SU-DHL-6 (cell line): ENCODE results near the gene STIP1.

ENCODE experiments used
- H2AFZ ChIP-seq: fragments of 200-600 bp; sonication (generic); 2 replicates; pipeline ENCODE4 v1.6.1; 2014; ENCODE audit warnings: low read depth, mild to moderate bottlenecking, moderate library complexity, mixed read lengths, antibody characterized with exemption, low read length; ENCODE audit not compliant: severe bottlenecking
- H3F3A ChIP-seq: fragments of 200-600 bp; shearing (Covaris generic); 2 replicates; pipeline ENCODE4 v1.6.0; 2016; ENCODE audit warnings: antibody characterized with exemption, mild to moderate bottlenecking; ENCODE audit not compliant: insufficient read depth
- H3K27ac ChIP-seq: fragments of 200-600 bp; sonication (generic); 2 replicates; pipeline ENCODE4 v1.5.1; 2016; ENCODE audit warnings: low read depth, mild to moderate bottlenecking, low read length, moderate library complexity, mixed read lengths
- H3K27me3 ChIP-seq: fragments of 200-600 bp; sonication (generic), shearing (Covaris generic); 2 replicates; pipeline ENCODE4 v1.6.0; 2014; ENCODE audit warnings: mild to moderate bottlenecking, low read length
- H3K36me3 ChIP-seq: fragments of 200-600 bp; sonication (generic); 2 replicates; pipeline ENCODE4 v1.6.1; 2014; ENCODE audit warnings: mild to moderate bottlenecking, low read length, mixed read lengths
- H3K4me2 ChIP-seq: fragments of 300-600, 200-600 bp; shearing (Covaris generic), sonication (generic); 2 replicates; pipeline ENCODE4 v1.6.0; 2014; ENCODE audit warnings: low read length, low read depth, mild to moderate bottlenecking; ENCODE audit not compliant: poor library complexity, severe bottlenecking
- H3K4me3 ChIP-seq: fragments of 200-600 bp; sonication (generic); 2 replicates; pipeline ENCODE4 v1.5.1; 2014; ENCODE audit warnings: antibody characterized with exemption, low read length, mild to moderate bottlenecking, mixed read lengths; ENCODE audit not compliant: insufficient read depth, poor library complexity, severe bottlenecking
- H3K79me2 ChIP-seq: fragments of 200-600 bp; sonication (generic); 2 replicates; pipeline ENCODE4 v1.6.1; 2014; ENCODE audit warnings: mild to moderate bottlenecking, low read length, moderate library complexity; ENCODE audit not compliant: insufficient read depth
- H3K9ac ChIP-seq: fragments of 200-600 bp; sonication (generic); 2 replicates; pipeline ENCODE4 v1.7.0; 2014; ENCODE audit warnings: mild to moderate bottlenecking, low read length
- H3K9me2 ChIP-seq: fragments of 200-600 bp; sonication (generic); replicated peaks from 2 replicates; pipeline ENCODE4 v1.6.1; 2014; ENCODE audit warnings: low read length; ENCODE audit not compliant: insufficient read depth
- H3K9me3 ChIP-seq: fragments of 200-600 bp; sonication (generic); 2 replicates; pipeline ENCODE4 v1.6.1; 2014; ENCODE audit warnings: low read length, mixed read lengths; ENCODE audit not compliant: insufficient read depth
- H4K20me1 ChIP-seq: fragments of 200-600 bp; sonication (generic); 2 replicates; pipeline ENCODE4 v1.6.1; 2014; ENCODE audit warnings: low read depth, mild to moderate bottlenecking, antibody characterized with exemption, low read length, moderate library complexity, mixed read lengths
- CTCF ChIP-seq: fragments of 200-600 bp; sonication (generic); IDR thresholded peaks from one replicate; pipeline ENCODE4 v1.5.1; 2017; ENCODE audit warnings: antibody characterized with exemption, mild to moderate bottlenecking, low read length, moderate library complexity; ENCODE audit not compliant: insufficient read depth, poor library complexity, severe bottlenecking
- EZH2phosphoT487 ChIP-seq: fragments of 200-600 bp; sonication (generic), shearing (Covaris generic); conservative IDR thresholded peaks from 2 replicates; pipeline ENCODE4 v1.6.1; 2018; ENCODE audit warnings: mild to moderate bottlenecking, antibody characterized with exemption, low read length, moderate library complexity, mixed read lengths

Gene STIP1

DNA sequence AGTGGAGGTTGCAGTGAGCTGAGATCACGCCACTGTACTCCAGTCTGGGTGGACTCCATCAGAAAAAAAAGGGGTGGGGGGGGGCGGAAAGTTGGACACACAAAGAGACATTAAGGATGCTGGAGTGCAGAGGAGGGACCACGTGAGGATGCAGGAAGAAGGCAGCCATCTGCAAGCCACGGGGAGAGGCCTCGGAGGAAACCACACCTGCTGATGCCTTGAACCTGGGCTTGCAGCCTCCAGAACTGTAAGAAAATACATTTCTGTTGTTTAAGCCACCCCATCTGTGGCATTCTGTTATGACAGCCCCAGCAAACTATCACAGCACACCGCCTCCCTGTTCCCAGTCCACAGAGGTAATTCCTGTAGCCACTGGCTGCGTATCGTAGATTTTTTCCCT lies 9.2 kb upstream of the STIP1 start:
- Histone ChIP-seq H3F3A (0 out of 2 replicates have a peak, but pooled peaks cover 1% of the 10 kb centered on the region), H3K4me2 (no peak overlapping the region), H3K79me2 (no peaks in the 10 kb centered on the region), H4K20me1 (no peaks in the 10 kb centered on the region), H3K9ac (no peak overlapping the region), H3K36me3 (no peaks in the 10 kb centered on the region), H3K4me3 (no peak overlapping the region), H3K27ac (no peak overlapping the region), H2AFZ (no peak overlapping the region), H3K27me3 (no peaks in the 10 kb centered on the region), H3K9me3 (no peaks in the 10 kb centered on the region), H3K9me2 (no peaks in the 10 kb centered on the region)
- TF ChIP-seq CTCF (no peak), EZH2phosphoT487 (no peak)

GRCh38 chr11:64178203-64178602 lies 7.8 kb upstream of the STIP1 start:
- H3K9me2 ChIP-seq, result no peaks in the 10 kb centered on the region
- H3K79me2 ChIP-seq, result no peaks in the 10 kb centered on the region
- no peaks in the 10 kb centered on the region for H3K27me3 ChIP-seq
- no peak overlapping the region for H2AFZ ChIP-seq
- no peaks in the 10 kb centered on the region for H3K36me3 ChIP-seq
- no peaks in the 10 kb centered on the region for H4K20me1 ChIP-seq
- no peaks in the 10 kb centered on the region for H3K9me3 ChIP-seq
- H3K27ac ChIP-seq, result no peak overlapping the region
- no peak for TF ChIP-seq CTCF
- no peak for TF ChIP-seq EZH2phosphoT487
- no peak overlapping the region for H3K4me3 ChIP-seq
- 0 out of 2 replicates have a peak, but pooled peaks cover 5% of the 10 kb centered on the region for H3F3A ChIP-seq
- H3K4me2 ChIP-seq, result no peak overlapping the region
- no peak overlapping the region for H3K9ac ChIP-seq

- Histone ChIP-seq H3K4me2 (no peak overlapping the region), H3K27me3 (no peaks in the 10 kb centered on the region), H3K4me3 (no peak overlapping the region), H3K36me3 (no peaks in the 10 kb centered on the region), H3F3A (0 out of 2 replicates have a peak, but pooled peaks cover 5% of the 10 kb centered on the region), H4K20me1 (no peaks in the 10 kb centered on the region), H3K79me2 (peaks cover under 1% of the 10 kb centered on the region; the same call in 1 of the 2 replicates), H2AFZ (no peak overlapping the region), H3K9me2 (no peaks in the 10 kb centered on the region), H3K9ac (no peak overlapping the region), H3K9me3 (no peaks in the 10 kb centered on the region), H3K27ac (no peak overlapping the region)
- TF ChIP-seq EZH2phosphoT487, result no peak
- TF ChIP-seq CTCF, result no peak
Measured at GRCh38 chr11:64178951-64179639, 6.9 kb upstream of the STIP1 start.
